H1 (cell line): ENCODE measurements around the gene CDK4. TPM values are rescaled to one million over a fixed set of nuclear protein-coding genes. Genes with fewer than 3 reads are reported as not detected.

Source experiments
- CTCF ChIA-PET: fragments of 300-600 bp; sonication (Branson Sonifier 250); formaldehyde crosslinking; loops from one replicate; lab custom pipeline; 2021; ENCODE audit not compliant: partially characterized antibody; lab: Charles Lee
- POLR2A ChIA-PET: fragments of 300-600 bp; sonication (Branson Sonifier 250); formaldehyde crosslinking; loops from one replicate; lab custom pipeline; 2021; ENCODE audit warnings: inconsistent platforms; ENCODE audit not compliant: partially characterized antibody; lab: Charles Lee
- DNase-seq, 2 experiments: peaks; one replicate each; pipeline versions ENCODE4 v3.0.0 to v3.0.0-alpha.2; 2010 to 2022; ENCODE audit warnings: low spot score in 2 of 2, low read depth in 1 of 2, mixed read lengths in 1 of 2
- FAIRE-seq: peaks from 2 replicates; lab custom pipeline; 2011; peaks lifted over from hg19 to GRCh38; lab: Jason Lieb, UNC
- H2AFZ ChIP-seq: 2 replicates; pipeline ENCODE4 v1.8.1; 2012; ENCODE audit warnings: low read length, inconsistent platforms
- H2AK5ac ChIP-seq: 2 replicates; pipeline ENCODE4 v1.6.1; 2013; ENCODE audit warnings: low read depth, low read length
- H2BK120ac ChIP-seq: replicated peaks from 2 replicates; pipeline ENCODE3; 2013; ENCODE audit warnings: low read depth, low read length, inconsistent platforms
- H2BK12ac ChIP-seq: 2 replicates; pipeline ENCODE4 v1.6.1; 2013; ENCODE audit warnings: low read depth, low read length
- H2BK15ac ChIP-seq: 2 replicates; pipeline ENCODE4 v1.6.1; 2013; ENCODE audit warnings: low read length
- H2BK20ac ChIP-seq: 2 replicates; pipeline ENCODE4 v1.6.1; 2013; ENCODE audit warnings: low read length
- H2BK5ac ChIP-seq: 2 replicates; pipeline ENCODE4 v1.6.1; 2013; ENCODE audit warnings: low read depth, low read length
- H3K14ac ChIP-seq: 2 replicates; pipeline ENCODE4 v1.6.1; 2013; ENCODE audit warnings: inconsistent platforms; ENCODE audit not compliant: insufficient read length
- H3K18ac ChIP-seq: 2 replicates; pipeline ENCODE4 v1.6.1; 2013; ENCODE audit warnings: low read length; ENCODE audit errors: extremely low read depth
- H3K23ac ChIP-seq: 2 replicates; pipeline ENCODE4 v1.6.1; 2013; ENCODE audit warnings: inconsistent platforms; ENCODE audit not compliant: insufficient read length
- H3K23me2 ChIP-seq: 2 replicates; pipeline ENCODE4 v1.6.1; 2013; ENCODE audit warnings: low read depth, low read length
- H3K27ac ChIP-seq: 2 replicates; pipeline ENCODE4 v1.6.1; 2011; ENCODE audit warnings: low read depth, low read length, inconsistent platforms
- H3K27me3 ChIP-seq, 4 experiments: replicated peaks in 1 of 4; 1 replicate in 1 of 4; 2 replicates in 3 of 4; pipeline versions ENCODE4 v1.6.1 to v1.8.1; 2011 to 2013; ENCODE audit warnings: low read length in 3 of 4, mild to moderate bottlenecking in 3 of 4, inconsistent platforms in 2 of 4, mixed read lengths in 2 of 4, moderate library complexity in 1 of 4; ENCODE audit not compliant: control insufficient read depth in 3 of 4, insufficient read depth in 3 of 4; ENCODE audit errors: extremely low read depth in 1 of 4
- H3K36me3 ChIP-seq, 4 experiments: 2 replicates each; pipeline versions ENCODE4 v1.6.1 to v1.8.1; 2011 to 2013; ENCODE audit warnings: mild to moderate bottlenecking in 4 of 4, low read length in 3 of 4, moderate library complexity in 2 of 4, control low read depth in 1 of 4, inconsistent platforms in 1 of 4; ENCODE audit not compliant: insufficient read depth in 4 of 4, control insufficient read depth in 2 of 4
- H3K4ac ChIP-seq: replicated peaks from 2 replicates; pipeline ENCODE3; 2013; ENCODE audit warnings: low read length, low read depth, mixed read lengths, inconsistent platforms; ENCODE audit not compliant: insufficient read length
- H3K4me1 ChIP-seq, 4 experiments: replicated peaks in 1 of 4; 1 replicate in 1 of 4; 2 replicates in 3 of 4; pipeline versions ENCODE4 v1.6.1 to v1.8.1; 2011 to 2013; ENCODE audit warnings: low read length in 3 of 4, inconsistent platforms in 2 of 4, mixed read lengths in 1 of 4; ENCODE audit not compliant: insufficient read depth in 4 of 4, control insufficient read depth in 3 of 4
- H3K4me2 ChIP-seq, 2 experiments: 2 replicates each; pipeline versions ENCODE4 v1.6.1 to v1.8.1; 2011 to 2013; ENCODE audit warnings: low read depth in 2 of 2, low read length in 2 of 2, control low read depth in 1 of 2, inconsistent platforms in 1 of 2, mild to moderate bottlenecking in 1 of 2; ENCODE audit not compliant: insufficient read depth in 1 of 2
- H3K4me3 ChIP-seq, 4 experiments: fragments of 200-600, 300-600 bp in 1 of 4; sonication (generic), shearing (Covaris generic), sonication (Bioruptor Twin) in 1 of 4; 2 replicates each; pipeline versions ENCODE4 v1.5.1 to v1.8.1; 2011 to 2016; ENCODE audit warnings: low read length in 4 of 4, low read depth in 3 of 4, control low read depth in 2 of 4, inconsistent platforms in 2 of 4, mild to moderate bottlenecking in 2 of 4, mixed read lengths in 1 of 4, moderate library complexity in 1 of 4; ENCODE audit not compliant: insufficient read depth in 2 of 4; ENCODE audit errors: extremely low read depth in 1 of 4
- H3K56ac ChIP-seq: replicated peaks from 2 replicates; pipeline ENCODE3; 2013; ENCODE audit warnings: low read depth, mild to moderate bottlenecking, mixed read lengths, low read length, inconsistent platforms; ENCODE audit not compliant: insufficient read length
- H3K79me1 ChIP-seq: 2 replicates; pipeline ENCODE4 v1.6.1; 2013; ENCODE audit warnings: low read depth, low read length, control low read depth
- H3K79me2 ChIP-seq, 2 experiments: 2 replicates each; pipeline versions ENCODE4 v1.6.1 to v1.8.1; 2012 to 2013; ENCODE audit warnings: low read length in 2 of 2, mild to moderate bottlenecking in 2 of 2, inconsistent platforms in 1 of 2; ENCODE audit not compliant: insufficient read depth in 2 of 2, control insufficient read depth in 1 of 2
- H3K9ac ChIP-seq, 4 experiments: replicated peaks in 1 of 4; 1 replicate in 1 of 4; 2 replicates in 3 of 4; pipeline versions ENCODE4 v1.6.1 to v1.8.1; 2011 to 2013; ENCODE audit warnings: low read depth in 3 of 4, low read length in 3 of 4, control low read depth in 2 of 4, mild to moderate bottlenecking in 2 of 4, moderate library complexity in 2 of 4, inconsistent platforms in 1 of 4; ENCODE audit errors: extremely low read depth in 1 of 4
- H3K9me3 ChIP-seq, 2 experiments: 2 replicates each; pipeline versions ENCODE4 v1.6.1 to v1.8.1; 2012 to 2013; ENCODE audit warnings: mild to moderate bottlenecking in 2 of 2, moderate library complexity in 2 of 2, control low read depth in 1 of 2, inconsistent platforms in 1 of 2, low read depth in 1 of 2, low read length in 1 of 2, mixed read lengths in 1 of 2; ENCODE audit not compliant: insufficient read depth in 2 of 2
- H4K20me1 ChIP-seq, 2 experiments: replicated peaks in 1 of 2; 2 replicates each; pipeline versions ENCODE3 to v1.8.1; 2011 to 2013; ENCODE audit warnings: inconsistent platforms in 2 of 2, low read length in 2 of 2, mild to moderate bottlenecking in 1 of 2; ENCODE audit not compliant: insufficient read depth in 2 of 2, control insufficient read depth in 1 of 2
- H4K5ac ChIP-seq: 2 replicates; pipeline ENCODE4 v1.6.1; 2013; ENCODE audit warnings: low read length, low read depth, mixed read lengths, inconsistent platforms; ENCODE audit not compliant: insufficient read length
- H4K8ac ChIP-seq: 2 replicates; pipeline ENCODE4 v1.8.0; 2013; ENCODE audit warnings: mild to moderate bottlenecking, moderate library complexity, low read length, inconsistent platforms; ENCODE audit not compliant: insufficient read depth; ENCODE audit errors: extremely low read depth
- H4K91ac ChIP-seq: replicated peaks from 2 replicates; pipeline ENCODE3; 2013; ENCODE audit warnings: low read length, mixed read lengths, inconsistent platforms; ENCODE audit not compliant: insufficient read length
- CREB1 ChIP-seq: IDR thresholded peaks from 2 replicates; pipeline ENCODE4 v1.6.1; 2012; ENCODE audit warnings: inconsistent platforms
- YY1 ChIP-seq: IDR thresholded peaks from 2 replicates; pipeline ENCODE4 v1.6.1; 2011; ENCODE audit warnings: low read depth, mild to moderate bottlenecking, low read length
- WGBS, 2 experiments: shearing (Covaris generic) in 1 of 2; methylation state at CpG; one replicate each; pipeline versions ENCODE4 v1.1.6 to v1.1.7; 2013 to 2015; ENCODE audit warnings: low lambda C conversion rate in 2 of 2, mixed read lengths in 2 of 2, inconsistent platforms in 1 of 2, low coverage in 1 of 2, missing lambda C conversion rate in 1 of 2; ENCODE audit not compliant: insufficient replicate concordance in 2 of 2, insufficient coverage in 1 of 2, insufficient read length in 1 of 2; ENCODE audit errors: extremely low coverage in 1 of 2, missing lambda C conversion rate in 1 of 2; 5-methylcytosine and 5-hydroxymethylcytosine counted together
- polyA plus RNA-seq, 7 experiments: library from polyadenylated mRNA; depleted of rRNA in 3 of 7; stranded (reverse) in 5 of 7; unstranded in 2 of 7; fragments of >200 nt in 5 of 7; fragments of 200-250 nt in 2 of 7; gene quantifications; 1 replicate in 5 of 7; 2 replicates in 1 of 7; 4 replicates in 1 of 7; pipeline versions ENCODE4 v1.2.1 to v1.2.3, GENCODE V29; 2011 to 2013; ENCODE audit warnings: missing spikeins in 2 of 7, mixed read lengths in 2 of 7
- total RNA-seq: library from RNA; stranded (reverse); fragmentation: NEBNext Ultra II Directional; extraction: Animal tissue kit (Norgen Biotek cat#: 25700); gene quantifications from 2 replicates; pipeline ENCODE4 v1.2.1, GENCODE V29; 2021

CDK4 gene
- total and polyA plus RNA-seq, 2 of the 8 experiments (the other 6 are each of a cell fraction or from before 2014, with no cell fraction given), result 174 to 368 TPM

GRCh38 chr12:57775044-57775443 is 22.9 kb upstream of the CDK4 start:
- CTCF ChIA-PET, result interaction anchor here (0.8 to 4.5 kb wide), 5 partner anchors 9 to 63 kb away, joined by 3 to 28 read pairs (median 5); no protein-coding TSS in a partner anchor

More at GRCh38 chr12:57775044-57775443, 22.9 kb upstream of the CDK4 start:
- POLR2A ChIA-PET, result interaction anchor here (0.9 to 1.8 kb wide), 2 partner anchors 18 to 26 kb away, joined by 4 read pairs; no protein-coding TSS in a partner anchor
- FAIRE-seq, result no peak
- Histone ChIP-seq H2BK5ac (no peak overlapping the region), H2BK12ac (no peak overlapping the region), H3K36me3 (peaks cover 0 to 4% (median 1%) of the 10 kb centered on the region in 4 experiments; a peak in 3 of 8 replicates), H3K4me3 (no peak overlapping the region), H2AFZ (no peak overlapping the region), H4K5ac (no peak overlapping the region), H4K91ac (no peak overlapping the region), H3K56ac (no peak overlapping the region), H3K4ac (no peak overlapping the region), H3K23ac (no peak overlapping the region), H3K14ac (no peak overlapping the region), H2AK5ac (no peak overlapping the region), H2BK20ac (no peak overlapping the region), H3K4me1 (peaks cover 0 to 3% (median 1%) of the 10 kb centered on the region in 4 experiments; a peak in 2 of 7 replicates), H2BK15ac (no peak overlapping the region), H3K18ac (no peak overlapping the region), H3K9me3 (no peaks in the 10 kb centered on the region), H4K8ac (no peak overlapping the region), H3K4me2 (no peak overlapping the region), H3K27me3 (peaks cover 0 to 4% (median 1%) of the 10 kb centered on the region in 4 experiments; a peak in 2 of 7 replicates), H3K23me2 (peaks cover 12% of the 10 kb centered on the region; the same call in 1 of the 2 replicates), H3K9ac (no peak overlapping the region), H3K27ac (no peak overlapping the region), H3K79me2 (0 out of 4 replicates have a peak, but pooled peaks cover 0 to 7% of the 10 kb centered on the region in 2 experiments), H4K20me1 (no peaks in the 10 kb centered on the region), H2BK120ac (no peak overlapping the region), H3K79me1 (no peaks in the 10 kb centered on the region; the same call in 1 of the 2 replicates)
- no peak for DNase-seq
- no peak for TF ChIP-seq YY1
- no peak for TF ChIP-seq CREB1
- WGBS, 2 experiments, result 83% methylated on average over 1 of the region's 3 CpGs; no CpG with 5 or more reads in 1 of the 2 experiments
